ENCODE results near the gene RNF214.

- TF ChIP-seq, protein P1, sequence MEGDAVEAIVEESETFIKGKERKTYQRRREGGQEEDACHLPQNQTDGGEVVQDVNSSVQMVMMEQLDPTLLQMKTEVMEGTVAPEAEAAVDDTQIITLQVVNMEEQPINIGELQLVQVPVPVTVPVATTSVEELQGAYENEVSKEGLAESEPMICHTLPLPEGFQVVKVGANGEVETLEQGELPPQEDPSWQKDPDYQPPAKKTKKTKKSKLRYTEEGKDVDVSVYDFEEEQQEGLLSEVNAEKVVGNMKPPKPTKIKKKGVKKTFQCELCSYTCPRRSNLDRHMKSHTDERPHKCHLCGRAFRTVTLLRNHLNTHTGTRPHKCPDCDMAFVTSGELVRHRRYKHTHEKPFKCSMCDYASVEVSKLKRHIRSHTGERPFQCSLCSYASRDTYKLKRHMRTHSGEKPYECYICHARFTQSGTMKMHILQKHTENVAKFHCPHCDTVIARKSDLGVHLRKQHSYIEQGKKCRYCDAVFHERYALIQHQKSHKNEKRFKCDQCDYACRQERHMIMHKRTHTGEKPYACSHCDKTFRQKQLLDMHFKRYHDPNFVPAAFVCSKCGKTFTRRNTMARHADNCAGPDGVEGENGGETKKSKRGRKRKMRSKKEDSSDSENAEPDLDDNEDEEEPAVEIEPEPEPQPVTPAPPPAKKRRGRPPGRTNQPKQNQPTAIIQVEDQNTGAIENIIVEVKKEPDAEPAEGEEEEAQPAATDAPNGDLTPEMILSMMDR (IDR thresholded peaks at IDR 0.05) = no peak
- peak in 2 of 4 donors; percentile 13 to 21 for TF ChIP-seq POLR2A (IDR thresholded peaks at IDR 0.05)
Observed at GRCh38 chr11:117220568-117220967, 11.9 kb upstream of the RNF214 start.

Measured in esophagus squamous epithelium (tissue), 4 donors.